ENCODE measurements around the gene SERTAD3. TPM values are rescaled to one million over a fixed set of nuclear protein-coding genes. Genes with fewer than 3 reads are reported as not detected.

Gene SERTAD3
- total RNA-seq, 1 experiment from 2014 or later: 52.2 TPM

- intact Hi-C loops (cut with micrococcal nuclease; ENCODE audit: unreplicated experiment): loop anchor here (1.0 kb wide), 1 partner anchor 40 kb away; the partner anchor contains the start of gene BLVRB
- POLR2A ChIA-PET: interaction anchor here (0.6 to 2.0 kb wide), 3 partner anchors 18 to 185 kb away, joined by 3 to 12 read pairs (median 4); partner anchors contain the start of gene BLVRB
- H3K27me3 ChIP-seq (replicated peaks; ENCODE audit: control insufficient read depth, insufficient read depth, low read length): no peaks in the 10 kb centered on the region
- no peaks in the 10 kb centered on the region; the same call in 1 of the 2 replicates for H3K36me3 ChIP-seq (ENCODE audit: control insufficient read depth, insufficient read depth, low read length)
- no peaks in the 10 kb centered on the region for H3K9me3 Mint-ChIP-seq (ENCODE audit: unreplicated experiment)
- peaks cover 25% of the 10 kb centered on the region for H3K36me3 Mint-ChIP-seq (ENCODE audit: insufficient read depth, unreplicated experiment)
- no peaks in the 10 kb centered on the region for H3K27me3 Mint-ChIP-seq (ENCODE audit: insufficient read depth, unreplicated experiment)
- DNase-seq: no peak
- no peaks in the 10 kb centered on the region for H3K4me1 ChIP-seq
- peak overlapping the region; percentile 93 for H3K4me3 Mint-ChIP-seq (ENCODE audit: unreplicated experiment)
- H3K9me3 ChIP-seq: no peaks in the 10 kb centered on the region
- CTCF ChIA-PET: interaction anchor here (1.0 to 1.1 kb wide), 2 partner anchors 11 to 18 kb away, joined by 3 to 5 read pairs; no protein-coding TSS in a partner anchor
- no peak for TF ChIP-seq CTCF (IDR thresholded peaks at IDR 0.05; ENCODE audit: insufficient read depth in 1 of 2, low read depth in 1 of 2, low read length in 1 of 2, severe bottlenecking in 1 of 2, unreplicated experiment in 1 of 2)
- H3K4me1 Mint-ChIP-seq (ENCODE audit: low read depth, unreplicated experiment): peaks cover 8% of the 10 kb centered on the region
- peak overlapping the region; percentile 46 for H3K4me3 ChIP-seq (ENCODE audit: low read depth, low read length)
- no TSS peak for BruUV-seq (replicated peaks)
- peak overlapping the region; percentile 90 for H3K27ac Mint-ChIP-seq (ENCODE audit: unreplicated experiment)
These were observed 19.3 kb downstream of the SERTAD3 start for GRCh38 chr19:40424637-40425449.

- H3K4me3 ChIP-seq (ENCODE audit: low read depth, low read length): 0 out of 2 replicates have a peak overlapping the region, but pooled peaks have one; percentile 13
- no peaks in the 10 kb centered on the region for H3K27me3 Mint-ChIP-seq (ENCODE audit: insufficient read depth, unreplicated experiment)
- CTCF ChIA-PET: interaction anchor here (1.0 kb wide), 1 partner anchor 19 kb away, joined by 5 read pairs; no protein-coding TSS in a partner anchor
- POLR2A ChIA-PET: interaction anchor here (0.6 to 1.0 kb wide), 2 partner anchors 19 to 185 kb away, joined by 3 to 4 read pairs; no protein-coding TSS in a partner anchor
- H3K27ac Mint-ChIP-seq (ENCODE audit: unreplicated experiment): peak overlapping the region; percentile 90
- no peaks in the 10 kb centered on the region for H3K9me3 ChIP-seq
- H3K9me3 Mint-ChIP-seq (ENCODE audit: unreplicated experiment): no peaks in the 10 kb centered on the region
- no TSS peak for BruUV-seq (replicated peaks)
- H3K4me1 Mint-ChIP-seq (ENCODE audit: low read depth, unreplicated experiment): peaks cover 8% of the 10 kb centered on the region
- TF ChIP-seq CTCF (IDR thresholded peaks at IDR 0.05; ENCODE audit: insufficient read depth in 1 of 2, low read depth in 1 of 2, low read length in 1 of 2, severe bottlenecking in 1 of 2, unreplicated experiment in 1 of 2): no peak
- no peaks in the 10 kb centered on the region for H3K27me3 ChIP-seq (replicated peaks; ENCODE audit: control insufficient read depth, insufficient read depth, low read length)
- H3K36me3 Mint-ChIP-seq (ENCODE audit: insufficient read depth, unreplicated experiment): peaks cover 25% of the 10 kb centered on the region
- no peaks in the 10 kb centered on the region for H3K4me1 ChIP-seq
- intact Hi-C loops (cut with micrococcal nuclease; ENCODE audit: unreplicated experiment): no loop called here
- no peak for DNase-seq
- no peaks in the 10 kb centered on the region; the same call in 1 of the 2 replicates for H3K36me3 ChIP-seq (ENCODE audit: control insufficient read depth, insufficient read depth, low read length)
- H3K4me3 Mint-ChIP-seq (ENCODE audit: unreplicated experiment): peak overlapping the region; percentile 93
These were observed 20.2 kb downstream of the SERTAD3 start for GRCh38 chr19:40423938-40424337.

- no peaks in the 10 kb centered on the region for H3K9me3 Mint-ChIP-seq (ENCODE audit: unreplicated experiment)
- no TSS peak for BruUV-seq (replicated peaks)
- H3K27ac Mint-ChIP-seq (ENCODE audit: unreplicated experiment): peak overlapping the region; percentile 92
- no peaks in the 10 kb centered on the region for H3K27me3 Mint-ChIP-seq (ENCODE audit: insufficient read depth, unreplicated experiment)
- ChIA-PET CTCF (no interaction called here), POLR2A (interaction anchor here (1.0 kb wide), 1 partner anchor 20 kb away, joined by 4 read pairs; no protein-coding TSS in a partner anchor)
- Histone ChIP-seq H3K9me3 (no peaks in the 10 kb centered on the region), H3K27me3 (replicated peaks; ENCODE audit: control insufficient read depth, insufficient read depth, low read length) (no peaks in the 10 kb centered on the region), H3K4me3 (ENCODE audit: low read depth, low read length) (no peak overlapping the region), H3K36me3 (ENCODE audit: control insufficient read depth, insufficient read depth, low read length) (no peaks in the 10 kb centered on the region; the same call in 1 of the 2 replicates), H3K4me1 (no peaks in the 10 kb centered on the region)
- H3K4me1 Mint-ChIP-seq (ENCODE audit: low read depth, unreplicated experiment): peaks cover 8% of the 10 kb centered on the region
- H3K36me3 Mint-ChIP-seq (ENCODE audit: insufficient read depth, unreplicated experiment): peaks cover 25% of the 10 kb centered on the region
- DNase-seq: no peak
- no peak overlapping the region for H3K4me3 Mint-ChIP-seq (ENCODE audit: unreplicated experiment)
- intact Hi-C loops (cut with micrococcal nuclease; ENCODE audit: unreplicated experiment): no loop called here
- TF ChIP-seq CTCF (IDR thresholded peaks at IDR 0.05; ENCODE audit: insufficient read depth in 1 of 2, low read depth in 1 of 2, low read length in 1 of 2, severe bottlenecking in 1 of 2, unreplicated experiment in 1 of 2): no peak
These were observed 21.2 kb downstream of the SERTAD3 start for GRCh38 chr19:40422748-40423566.
